SKM-1 (cell line): ENCODE results near the gene KIAA1958.

Source experiments
- DNase-seq: peaks from one replicate; lab custom pipeline; 2025; ENCODE audit not compliant: unreplicated experiment; lab: John Stamatoyannopoulos, UW

KIAA1958 gene

DNA sequence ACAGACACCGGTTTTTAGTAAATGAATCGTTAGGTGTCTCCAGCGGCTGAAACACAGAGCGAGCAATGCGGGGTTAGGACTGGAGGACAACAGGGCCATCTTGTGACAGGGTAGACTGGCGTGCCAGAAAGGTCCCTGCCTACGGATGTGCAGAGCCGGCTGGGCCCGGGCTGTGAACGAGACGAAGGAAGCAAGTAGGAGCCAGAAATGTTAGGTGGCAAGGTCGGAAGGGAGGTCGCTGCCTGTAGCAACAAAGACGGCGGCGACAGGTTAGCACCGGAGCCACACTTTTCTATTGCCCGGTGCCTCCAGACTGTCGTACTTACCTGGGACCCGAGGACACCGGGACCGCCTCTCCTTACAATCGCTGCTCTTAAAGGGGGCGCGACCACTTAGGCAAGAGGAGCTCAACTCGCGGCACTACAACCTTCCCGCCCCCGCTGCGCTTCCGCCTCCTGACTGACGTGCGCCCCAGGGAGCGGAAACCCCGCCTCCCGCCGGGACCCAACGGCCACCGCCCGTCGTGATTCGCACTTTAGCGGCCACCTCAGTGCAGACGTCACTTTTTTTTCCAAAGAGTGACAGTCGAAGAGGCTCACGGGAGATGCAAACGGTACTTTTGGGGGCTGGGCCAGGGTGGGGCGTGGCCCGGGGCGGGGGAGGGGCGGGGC, 231.2 kb downstream of the KIAA1958 start, which contains the start of gene INIP:
Gene INIP, minus strand, starts transcription at position 457 of the 671 bp plus-strand sequence. CDS start 1,632 bp downstream, outside the sequence.
- peak; percentile 40 for DNase-seq
